DND-41 (cell line): ENCODE results near the gene GPR6.
A peak's percentile ranks its signal among the peaks of the same experiment; 100 is the strongest.

Experiments used
- ATAC-seq: fragments of 200-7000 bp; cut with Tn5 transposase; 3 replicates; pipeline ENCODE4 v1.9.1; 2021; ENCODE audit warnings: low read depth; ENCODE audit not compliant: insufficient read depth
- DNase-seq: peaks from one replicate; pipeline ENCODE4 v3.0.0-alpha.2; 2020
- H2AFZ ChIP-seq: 2 replicates; pipeline ENCODE4 v1.6.0; 2012; ENCODE audit warnings: low read depth, low read length
- H3K27ac ChIP-seq: 2 replicates; pipeline ENCODE4 v1.5.1; 2012; ENCODE audit warnings: low read length, inconsistent platforms
- H3K27me3 ChIP-seq: fragments of 200-600 bp; sonication (generic); 2 replicates; pipeline ENCODE4 v1.6.0; 2012; ENCODE audit warnings: low read length, mild to moderate bottlenecking, inconsistent platforms; ENCODE audit not compliant: insufficient read depth, poor library complexity
- H3K36me3 ChIP-seq: 2 replicates; pipeline ENCODE4 v1.5.1; 2012; ENCODE audit warnings: low read length, inconsistent platforms; ENCODE audit not compliant: insufficient read depth
- H3K4me1 ChIP-seq: 2 replicates; pipeline ENCODE4 v1.5.1; 2012; ENCODE audit warnings: mild to moderate bottlenecking, low read length; ENCODE audit not compliant: insufficient read depth
- H3K4me2 ChIP-seq: 2 replicates; pipeline ENCODE4 v1.6.0; 2012; ENCODE audit warnings: mild to moderate bottlenecking, moderate library complexity, low read length, inconsistent platforms; ENCODE audit not compliant: insufficient read depth
- H3K4me3 ChIP-seq, 2 experiments: fragments of 200-600 bp in 1 of 2; shearing (Covaris generic) in 1 of 2; 2 replicates each; pipeline ENCODE4 v1.5.1; 2012 to 2016; ENCODE audit warnings: inconsistent platforms in 2 of 2, low read length in 2 of 2, mild to moderate bottlenecking in 2 of 2, low read depth in 1 of 2, moderate library complexity in 1 of 2
- H3K79me2 ChIP-seq: 2 replicates; pipeline ENCODE4 v1.6.0; 2012; ENCODE audit warnings: low read length, inconsistent platforms; ENCODE audit not compliant: insufficient read depth
- H3K9ac ChIP-seq: 2 replicates; pipeline ENCODE4 v1.6.0; 2012; ENCODE audit warnings: low read depth, mild to moderate bottlenecking, inconsistent platforms, low read length, moderate library complexity
- H3K9me3 ChIP-seq: 2 replicates; pipeline ENCODE4 v1.5.1; 2012; ENCODE audit warnings: low read length, moderate library complexity, mild to moderate bottlenecking, inconsistent platforms; ENCODE audit not compliant: insufficient read depth, severe bottlenecking
- H4K20me1 ChIP-seq: 2 replicates; pipeline ENCODE4 v1.6.0; 2012; ENCODE audit warnings: low read length; ENCODE audit not compliant: insufficient read depth
- EZH2 ChIP-seq: IDR thresholded peaks from 3 replicates; pipeline ENCODE4 v1.6.1; 2012; ENCODE audit warnings: borderline replicate concordance, low read depth, mild to moderate bottlenecking, moderate library complexity, low read length, inconsistent platforms; ENCODE audit not compliant: severe bottlenecking
- TF ChIP-seq, protein P1 (sequence below): IDR thresholded peaks from 2 replicates; pipeline ENCODE4 v1.5.1; 2012; ENCODE audit warnings: borderline replicate concordance, low read length, moderate library complexity, mild to moderate bottlenecking; ENCODE audit not compliant: poor library complexity, severe bottlenecking; ENCODE audit errors: extremely low read depth

Gene GPR6

DNA sequence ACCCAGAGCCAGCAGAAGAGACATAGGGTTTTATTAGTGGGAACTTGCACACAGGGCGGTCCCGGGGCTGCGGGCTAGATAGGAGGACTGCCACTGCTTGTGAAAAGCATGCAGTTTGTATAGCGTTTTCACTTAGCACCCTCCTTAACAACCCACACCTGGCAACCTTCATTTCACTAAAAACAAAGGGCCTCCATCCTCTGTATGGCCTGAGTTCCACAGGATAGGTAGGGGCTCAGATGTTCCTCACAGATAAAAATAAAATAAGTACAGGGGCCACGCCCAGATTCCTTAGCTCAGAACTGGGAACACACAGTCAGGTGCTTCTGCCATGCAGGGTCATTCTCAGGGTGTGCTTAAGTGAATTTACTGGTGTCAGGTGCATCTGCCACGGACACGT, 39.8 kb downstream of the GPR6 start:
- no peak overlapping the region for H2AFZ ChIP-seq
- DNase-seq, result no peak
- no peak overlapping the region for H3K4me2 ChIP-seq

DNA sequence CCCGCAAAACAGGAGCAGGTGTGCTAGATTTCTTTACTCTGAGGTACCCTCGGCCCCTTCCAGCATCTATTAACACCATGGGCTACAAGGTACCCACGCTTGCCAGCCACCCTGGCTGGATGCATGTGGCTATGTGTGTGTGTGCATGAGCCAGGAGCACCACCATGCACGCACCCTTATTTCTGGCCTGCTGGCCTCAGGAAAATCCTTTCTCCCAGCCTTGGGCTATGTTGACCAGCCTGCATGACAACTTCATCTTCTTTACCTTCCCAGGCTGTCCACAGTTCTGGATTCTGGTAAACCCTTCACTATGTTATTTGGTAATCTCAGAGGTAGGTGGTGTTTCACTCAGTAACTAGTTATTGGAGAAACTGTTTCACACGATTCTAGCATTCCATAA, 40.4 kb downstream of the GPR6 start:
- Histone ChIP-seq H3K4me3 (no peak overlapping the region), H3K4me2 (no peak overlapping the region), H3K4me1 (peaks cover 11% of the 10 kb centered on the region), H2AFZ (no peak overlapping the region), H3K9me3 (no peaks in the 10 kb centered on the region), H3K9ac (no peak overlapping the region), H3K36me3 (no peaks in the 10 kb centered on the region), H3K27me3 (peaks cover 2% of the 10 kb centered on the region), H4K20me1 (no peaks in the 10 kb centered on the region), H3K79me2 (no peaks in the 10 kb centered on the region), H3K27ac (no peak overlapping the region)
- DNase-seq (no peak), ATAC-seq (no peak)
- no peak for TF ChIP-seq EZH2

More for the DNA sequence above, 39.8 kb downstream of the GPR6 start:
- H3K27ac ChIP-seq, result no peak overlapping the region
- H4K20me1 ChIP-seq, result no peaks in the 10 kb centered on the region
- no peak for ATAC-seq
- no peaks in the 10 kb centered on the region for H3K9me3 ChIP-seq
- TF ChIP-seq EZH2, result no peak
- TF ChIP-seq, protein P1, sequence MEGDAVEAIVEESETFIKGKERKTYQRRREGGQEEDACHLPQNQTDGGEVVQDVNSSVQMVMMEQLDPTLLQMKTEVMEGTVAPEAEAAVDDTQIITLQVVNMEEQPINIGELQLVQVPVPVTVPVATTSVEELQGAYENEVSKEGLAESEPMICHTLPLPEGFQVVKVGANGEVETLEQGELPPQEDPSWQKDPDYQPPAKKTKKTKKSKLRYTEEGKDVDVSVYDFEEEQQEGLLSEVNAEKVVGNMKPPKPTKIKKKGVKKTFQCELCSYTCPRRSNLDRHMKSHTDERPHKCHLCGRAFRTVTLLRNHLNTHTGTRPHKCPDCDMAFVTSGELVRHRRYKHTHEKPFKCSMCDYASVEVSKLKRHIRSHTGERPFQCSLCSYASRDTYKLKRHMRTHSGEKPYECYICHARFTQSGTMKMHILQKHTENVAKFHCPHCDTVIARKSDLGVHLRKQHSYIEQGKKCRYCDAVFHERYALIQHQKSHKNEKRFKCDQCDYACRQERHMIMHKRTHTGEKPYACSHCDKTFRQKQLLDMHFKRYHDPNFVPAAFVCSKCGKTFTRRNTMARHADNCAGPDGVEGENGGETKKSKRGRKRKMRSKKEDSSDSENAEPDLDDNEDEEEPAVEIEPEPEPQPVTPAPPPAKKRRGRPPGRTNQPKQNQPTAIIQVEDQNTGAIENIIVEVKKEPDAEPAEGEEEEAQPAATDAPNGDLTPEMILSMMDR, result no peak
- H3K79me2 ChIP-seq, result no peaks in the 10 kb centered on the region
- peaks cover 2% of the 10 kb centered on the region for H3K27me3 ChIP-seq
- H3K36me3 ChIP-seq, result no peaks in the 10 kb centered on the region
- H3K9ac ChIP-seq, result no peak overlapping the region
- no peak overlapping the region for H3K4me3 ChIP-seq
- peaks cover 11% of the 10 kb centered on the region for H3K4me1 ChIP-seq

DNA sequence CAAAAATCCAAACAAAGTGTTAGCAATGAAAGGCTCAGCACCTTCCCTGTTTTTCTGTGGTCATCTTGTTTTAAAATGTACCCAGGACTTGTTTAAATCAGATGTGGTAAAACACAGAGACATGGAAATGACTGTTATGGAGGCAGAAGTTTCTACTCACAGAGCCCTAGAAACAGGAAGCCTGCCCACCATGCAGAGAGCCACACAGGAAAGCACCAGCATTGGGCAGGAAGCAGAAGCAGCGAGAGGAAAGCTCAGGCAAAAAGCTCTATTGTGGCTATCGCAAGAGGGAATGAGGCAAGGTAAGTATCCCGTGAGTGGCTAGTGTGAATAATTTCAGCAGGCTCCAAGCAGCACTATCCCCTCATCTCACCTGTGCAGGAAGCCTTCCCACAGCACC, 42.8 kb downstream of the GPR6 start:
- H2AFZ ChIP-seq, result peak overlapping the region; percentile 74
- H3K9me3 ChIP-seq, result no peaks in the 10 kb centered on the region
- no peak overlapping the region for H3K4me3 ChIP-seq
- H3K36me3 ChIP-seq, result no peaks in the 10 kb centered on the region
- H3K27me3 ChIP-seq, result no peaks in the 10 kb centered on the region
- TF ChIP-seq EZH2, result no peak
- TF ChIP-seq, protein P1, result no peak
- no peak overlapping the region for H3K9ac ChIP-seq
- peak overlapping the region; percentile 22; the same call in 1 of the 2 replicates for H3K27ac ChIP-seq
- H3K79me2 ChIP-seq, result no peaks in the 10 kb centered on the region
- ATAC-seq (peak; percentile 91), DNase-seq (peak; percentile 44)
- H3K4me2 ChIP-seq, result no peak overlapping the region; the same call in 1 of the 2 replicates
- peaks cover 11% of the 10 kb centered on the region for H3K4me1 ChIP-seq
- no peaks in the 10 kb centered on the region for H4K20me1 ChIP-seq

DNA sequence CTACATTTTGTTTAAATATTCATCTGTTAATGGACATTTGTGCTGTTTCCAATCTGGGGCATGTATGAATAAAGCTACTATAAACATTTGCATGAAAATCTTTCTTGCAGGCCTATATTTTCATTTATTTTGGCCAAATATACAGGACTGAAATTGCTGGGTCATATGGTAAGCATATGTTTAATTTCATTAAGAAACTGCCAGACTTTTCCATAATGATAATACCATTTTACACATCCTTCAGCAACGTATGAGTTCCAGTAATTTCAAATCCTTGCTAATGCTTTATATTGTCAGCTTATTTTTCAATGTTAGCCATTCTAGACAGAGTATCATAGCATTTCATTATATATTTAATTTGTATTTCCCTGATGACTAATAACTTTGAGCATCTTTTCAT, 51.0 kb downstream of the GPR6 start:
- no peak for ATAC-seq

More for the DNA sequence above, 51.0 kb downstream of the GPR6 start:
- DNase-seq, result no peak
- H3K36me3 ChIP-seq, result no peaks in the 10 kb centered on the region
- H3K79me2 ChIP-seq, result no peaks in the 10 kb centered on the region
- no peaks in the 10 kb centered on the region for H4K20me1 ChIP-seq
- no peaks in the 10 kb centered on the region for H3K9me3 ChIP-seq
- H3K9ac ChIP-seq, result no peak overlapping the region
- no peak overlapping the region for H3K4me2 ChIP-seq
- no peak overlapping the region for H2AFZ ChIP-seq
- H3K27me3 ChIP-seq, result no peaks in the 10 kb centered on the region
- no peaks in the 10 kb centered on the region for H3K4me1 ChIP-seq
- H3K27ac ChIP-seq, result no peak overlapping the region
- no peak for TF ChIP-seq EZH2
- TF ChIP-seq, protein P1, result no peak
- H3K4me3 ChIP-seq, result no peak overlapping the region
